Activated T-cell treated with anti-CD3 and anti-CD28 coated beads, Interleukin-2, amount 50 U/mL, for 24 hours (primary cell): ENCODE data around the gene WDR4.
A peak's percentile ranks its signal among the peaks of the same experiment; 100 is the strongest.
"Not testable (repeated sequence)": the region's sequence is repeated elsewhere in the genome, so short reads cannot be mapped to it uniquely, and the experiment has no call there.

Experiments
- DNase-seq: peaks from one replicate; pipeline ENCODE4 v3.0.0-alpha.2; 2020
- H3K27ac Mint-ChIP-seq: 2 replicates; pipeline ENCODE4 v1.8.0; 2020; ENCODE audit warnings: mild to moderate bottlenecking, mixed read lengths
- H3K27me3 Mint-ChIP-seq: 2 replicates; pipeline ENCODE4 v1.8.0; 2020; ENCODE audit warnings: mixed read lengths
- H3K36me3 Mint-ChIP-seq: 2 replicates; pipeline ENCODE4 v1.8.0; 2020; ENCODE audit warnings: low read depth, mixed read lengths
- H3K4me1 Mint-ChIP-seq: 2 replicates; pipeline ENCODE4 v1.8.0; 2020; ENCODE audit warnings: low read depth, mixed read lengths
- H3K4me3 Mint-ChIP-seq: 2 replicates; pipeline ENCODE4 v1.8.0; 2020; ENCODE audit warnings: mild to moderate bottlenecking, moderate library complexity, mixed read lengths
- H3K9me3 Mint-ChIP-seq: 2 replicates; pipeline ENCODE4 v1.8.0; 2020; ENCODE audit warnings: mixed read lengths

WDR4 gene, protein sequence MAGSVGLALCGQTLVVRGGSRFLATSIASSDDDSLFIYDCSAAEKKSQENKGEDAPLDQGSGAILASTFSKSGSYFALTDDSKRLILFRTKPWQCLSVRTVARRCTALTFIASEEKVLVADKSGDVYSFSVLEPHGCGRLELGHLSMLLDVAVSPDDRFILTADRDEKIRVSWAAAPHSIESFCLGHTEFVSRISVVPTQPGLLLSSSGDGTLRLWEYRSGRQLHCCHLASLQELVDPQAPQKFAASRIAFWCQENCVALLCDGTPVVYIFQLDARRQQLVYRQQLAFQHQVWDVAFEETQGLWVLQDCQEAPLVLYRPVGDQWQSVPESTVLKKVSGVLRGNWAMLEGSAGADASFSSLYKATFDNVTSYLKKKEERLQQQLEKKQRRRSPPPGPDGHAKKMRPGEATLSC

DNA sequence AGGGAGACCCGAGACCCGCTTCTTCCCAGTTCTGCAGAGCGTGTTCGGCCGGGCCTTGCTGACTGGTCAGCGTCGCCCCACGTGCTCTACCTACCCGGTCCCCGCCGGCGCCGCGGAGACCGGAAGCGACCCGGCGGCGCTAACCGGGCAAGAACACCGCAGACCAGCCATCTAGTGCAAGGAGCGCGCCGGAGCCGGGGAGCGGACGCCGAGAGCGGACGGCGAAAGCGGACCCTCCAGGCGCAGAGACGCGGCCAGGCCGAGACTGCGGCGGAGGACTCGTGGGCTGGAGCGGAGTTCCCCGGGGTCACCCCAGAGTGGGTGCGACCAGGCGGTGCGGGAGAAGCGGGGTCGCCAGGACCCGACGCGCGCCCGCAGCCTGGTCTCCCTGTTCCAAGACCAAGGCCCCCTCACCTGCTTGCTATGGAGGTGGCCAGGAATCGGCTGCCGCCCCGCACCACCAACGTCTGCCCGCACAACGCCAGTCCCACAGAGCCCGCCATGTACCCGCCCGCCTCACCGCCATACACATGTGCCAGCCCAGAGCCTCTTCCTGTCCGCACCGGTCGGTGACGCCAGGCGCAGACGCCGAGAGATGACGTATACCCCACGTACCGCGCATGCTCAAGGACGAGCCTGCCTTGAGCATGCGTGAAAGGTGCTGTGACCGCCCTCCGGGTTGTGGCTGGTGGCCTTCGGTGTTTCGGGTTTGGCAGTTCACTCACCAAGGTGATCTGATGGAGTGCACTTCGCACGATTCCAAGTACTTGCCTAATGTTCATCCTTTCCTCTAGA lies at the start of gene WDR4:
Gene WDR4 (minus strand): TSS at position 547 of the 795 bp plus-strand sequence. CDS start 44 bp downstream, at position 503.
- no peaks in the 10 kb centered on the region for H3K9me3 Mint-ChIP-seq
- H3K4me1 Mint-ChIP-seq: peaks cover 33% of the 10 kb centered on the region
- H3K4me3 Mint-ChIP-seq: peak within 1 kb of the TSS; percentile 92
- peaks cover 63% of the 10 kb centered on the region for H3K36me3 Mint-ChIP-seq
- H3K27me3 Mint-ChIP-seq: no peaks in the 10 kb centered on the region
- peak; percentile 99 for DNase-seq
- peak within 1 kb of the TSS; percentile 94 for H3K27ac Mint-ChIP-seq

DNA sequence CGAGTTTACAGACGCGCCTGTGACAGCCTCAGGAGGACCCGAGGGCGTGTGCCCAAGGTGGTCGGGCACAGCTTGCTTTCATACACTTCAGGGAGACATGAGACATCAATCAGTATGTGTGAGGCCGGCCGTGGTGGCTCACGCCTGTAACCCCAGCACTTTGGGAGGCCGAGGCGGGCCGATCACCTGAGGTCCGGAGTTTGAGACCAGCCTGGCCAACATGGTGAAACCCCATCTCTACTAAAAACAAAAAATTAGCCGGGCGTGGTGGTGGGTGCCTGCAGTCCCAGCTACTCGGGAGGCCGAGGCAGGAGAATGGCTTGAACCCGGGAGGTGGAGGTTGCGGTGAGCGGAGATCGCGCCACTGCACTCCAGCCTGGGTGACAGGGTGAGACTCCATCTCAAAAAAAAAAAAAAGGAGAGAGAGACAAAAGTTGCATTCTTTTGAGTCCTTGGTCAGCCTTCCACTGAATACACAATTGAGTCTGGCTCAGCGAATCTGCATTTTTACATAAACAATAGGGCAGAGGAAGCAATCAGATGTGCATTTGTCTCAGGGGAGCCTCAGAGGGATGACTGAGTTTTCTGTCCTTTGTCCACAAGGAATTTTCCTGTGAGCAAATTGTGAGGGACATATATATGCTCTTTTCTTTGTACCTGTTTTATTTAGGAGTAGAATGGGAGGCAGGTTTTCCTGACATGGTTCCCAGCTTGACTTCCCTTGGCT lies 48.3 kb upstream of the WDR4 start:
- H3K4me3 Mint-ChIP-seq, H3K9me3 Mint-ChIP-seq, H3K27me3 Mint-ChIP-seq, H3K27ac Mint-ChIP-seq, H3K36me3 Mint-ChIP-seq, DNase-seq: not testable (repeated sequence)
- peaks cover 21% of the 10 kb centered on the region for H3K4me1 Mint-ChIP-seq

DNA sequence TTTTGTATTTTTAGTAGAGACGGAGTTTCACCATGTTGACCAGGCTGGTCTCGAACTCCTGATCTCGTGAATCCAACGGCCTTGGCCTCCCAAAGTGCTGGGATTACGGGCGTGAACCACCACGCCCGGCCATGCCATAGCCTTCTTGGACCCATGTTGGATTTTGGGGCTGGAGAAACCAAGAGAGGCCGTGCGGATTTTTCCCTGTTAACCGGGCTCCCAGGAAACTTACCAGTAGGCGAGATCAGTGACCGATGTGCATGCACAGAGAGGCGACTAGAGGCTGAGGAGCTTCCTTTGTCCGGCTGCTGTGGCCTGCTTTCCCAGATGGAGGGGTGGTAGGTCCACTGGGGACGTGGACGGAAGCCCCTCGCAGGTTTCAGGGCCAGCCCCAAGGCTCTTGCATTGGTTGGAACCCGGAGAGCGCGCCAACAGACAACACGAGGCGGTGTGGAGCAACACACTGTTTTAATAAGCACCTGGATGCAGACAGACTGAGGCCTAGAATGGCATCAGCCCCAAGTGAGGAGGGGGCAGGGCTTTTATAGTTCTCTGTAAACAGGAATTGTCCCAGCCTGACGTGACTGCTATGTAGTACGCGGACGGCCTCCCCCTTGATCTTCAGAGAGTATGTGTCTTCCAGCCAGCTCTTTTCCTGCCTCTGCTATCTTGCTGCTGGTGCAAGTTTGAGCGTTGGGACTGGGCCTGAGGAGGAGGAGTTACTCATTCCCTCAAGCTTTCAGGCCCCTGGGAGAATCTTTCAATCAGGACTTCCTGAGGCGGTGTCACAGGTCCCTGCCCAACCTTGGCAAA lies 46.0 kb upstream of the WDR4 start, which contains the start of gene ERVH48-1:
Gene ERVH48-1 (minus strand): TSS at position 517 of the 813 bp plus-strand sequence. CDS start 6,624 bp downstream, outside the sequence.
- peak within 1 kb of the TSS; percentile 88 for H3K27ac Mint-ChIP-seq
- no peaks in the 10 kb centered on the region for H3K9me3 Mint-ChIP-seq
- no peak within 1 kb of the TSS for H3K4me3 Mint-ChIP-seq
- H3K4me1 Mint-ChIP-seq: peaks cover 21% of the 10 kb centered on the region
- no peak for DNase-seq
- no peaks in the 10 kb centered on the region for H3K27me3 Mint-ChIP-seq
- no peaks in the 10 kb centered on the region for H3K36me3 Mint-ChIP-seq

DNA sequence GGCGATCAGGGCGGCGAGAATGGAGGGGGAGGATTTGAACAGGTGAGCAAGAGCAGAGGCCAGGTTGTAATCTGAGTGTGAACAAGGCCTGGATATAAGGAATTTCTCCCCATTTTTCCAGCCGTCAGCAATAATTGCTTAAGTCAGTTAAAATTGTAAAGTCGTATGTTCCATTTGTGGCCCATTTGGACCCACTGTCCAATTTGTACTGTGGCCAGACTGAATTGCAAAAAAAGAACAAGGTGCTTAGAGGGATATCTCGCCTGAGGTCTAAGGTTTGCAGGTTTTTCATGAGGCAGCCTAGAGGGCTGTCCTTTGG lies 45.1 kb upstream of the WDR4 start:
- H3K36me3 Mint-ChIP-seq: no peaks in the 10 kb centered on the region
- H3K4me3 Mint-ChIP-seq: peak overlapping the region; percentile 48
- DNase-seq: no peak
- peaks cover 21% of the 10 kb centered on the region for H3K4me1 Mint-ChIP-seq
- no peaks in the 10 kb centered on the region for H3K9me3 Mint-ChIP-seq
- no peaks in the 10 kb centered on the region for H3K27me3 Mint-ChIP-seq
- peak overlapping the region; percentile 88 for H3K27ac Mint-ChIP-seq

DNA sequence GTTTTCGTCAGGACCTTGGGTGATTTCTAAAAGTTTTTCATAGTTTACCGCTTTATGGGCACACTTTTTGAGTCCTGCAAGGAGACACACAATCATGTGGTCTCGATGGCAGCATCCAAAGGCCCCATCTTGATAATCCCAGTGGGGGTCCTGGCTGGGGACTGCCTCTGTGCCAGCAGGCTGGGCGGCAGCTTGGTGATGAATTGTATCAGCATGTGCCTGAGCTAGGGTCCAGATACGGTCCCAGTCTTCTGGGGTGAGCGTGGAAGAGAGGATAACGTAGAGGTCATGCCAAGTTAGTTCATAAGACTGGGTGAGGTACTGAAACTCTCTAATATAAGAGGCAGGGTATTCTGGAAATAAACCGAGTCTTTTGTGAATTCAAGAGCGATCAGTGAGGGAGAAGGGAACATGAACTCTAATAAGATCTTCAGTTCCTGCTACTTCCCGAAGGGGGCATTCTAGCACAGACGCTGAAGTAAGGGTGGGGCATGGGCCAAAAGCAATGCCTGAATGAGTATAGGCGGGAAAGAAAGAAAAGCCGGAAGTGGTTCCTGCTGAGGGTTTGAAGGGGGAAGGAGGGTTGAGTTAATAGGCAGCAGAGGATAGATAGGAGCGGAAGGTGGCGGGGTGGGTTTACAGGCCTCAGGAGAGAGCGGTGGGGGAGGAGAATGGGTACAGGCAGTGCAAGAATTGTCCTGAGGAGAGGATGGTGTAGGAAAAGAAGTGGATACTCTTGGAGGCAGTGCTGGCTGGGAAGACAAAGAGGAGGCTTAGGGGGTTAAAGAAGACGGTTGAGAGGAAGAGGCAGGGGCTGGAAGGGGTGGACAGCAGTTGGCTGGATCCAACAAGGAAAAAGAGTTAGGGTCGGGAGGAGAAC lies 44.5 kb upstream of the WDR4 start:
- DNase-seq: peak; percentile 70
- no peaks in the 10 kb centered on the region for H3K36me3 Mint-ChIP-seq
- H3K4me1 Mint-ChIP-seq: peaks cover 21% of the 10 kb centered on the region
- peak overlapping the region; percentile 88 for H3K27ac Mint-ChIP-seq
- peak overlapping the region; percentile 48 for H3K4me3 Mint-ChIP-seq
- no peaks in the 10 kb centered on the region for H3K9me3 Mint-ChIP-seq
- no peaks in the 10 kb centered on the region for H3K27me3 Mint-ChIP-seq

DNA sequence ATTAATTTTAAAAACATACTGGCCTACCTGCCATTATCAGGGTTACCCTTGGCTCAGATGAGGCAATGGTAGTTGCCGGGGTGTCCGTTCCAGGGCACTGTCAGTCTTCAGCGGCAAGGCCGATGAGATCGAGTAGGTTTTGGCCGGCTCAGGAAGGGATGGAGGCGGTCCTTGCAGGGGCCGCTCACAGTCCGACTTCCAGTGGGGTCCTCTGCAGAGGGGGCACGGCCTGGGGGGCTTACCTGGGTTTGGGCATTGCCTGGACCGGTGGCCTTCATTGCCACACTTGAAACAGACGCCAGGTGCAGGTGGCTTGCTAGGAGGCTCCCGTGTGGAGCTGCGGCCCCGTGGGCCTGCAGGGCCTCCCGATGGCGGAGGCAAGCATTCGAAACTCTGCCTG lies 43.6 kb upstream of the WDR4 start:
- peaks cover 21% of the 10 kb centered on the region for H3K4me1 Mint-ChIP-seq
- H3K9me3 Mint-ChIP-seq: no peaks in the 10 kb centered on the region
- no peaks in the 10 kb centered on the region for H3K27me3 Mint-ChIP-seq
- no peaks in the 10 kb centered on the region for H3K36me3 Mint-ChIP-seq
- no peak overlapping the region for H3K27ac Mint-ChIP-seq
- DNase-seq: no peak
- no peak overlapping the region for H3K4me3 Mint-ChIP-seq

DNA sequence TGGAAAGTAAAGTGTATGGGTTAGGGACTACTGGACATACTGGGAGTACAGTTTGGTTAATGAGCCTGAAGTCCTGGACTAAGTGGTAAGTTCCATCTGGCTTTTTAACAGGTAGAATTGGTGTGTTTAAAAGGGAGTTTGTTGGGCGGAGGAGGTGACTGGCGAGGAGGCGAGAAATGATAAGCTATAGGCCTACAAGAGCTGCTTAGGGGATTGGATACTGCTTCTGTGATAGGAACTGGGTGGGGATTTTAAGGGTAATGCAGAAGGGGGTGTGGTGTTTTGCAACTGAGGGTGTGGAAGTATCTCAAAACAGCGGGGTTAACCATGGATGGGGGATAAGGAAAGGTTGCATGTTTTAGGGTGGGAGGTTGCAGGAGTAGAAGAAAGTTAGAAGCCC lies 42.6 kb upstream of the WDR4 start:
- Mint-ChIP-seq H3K36me3 (no peaks in the 10 kb centered on the region), H3K27me3 (no peaks in the 10 kb centered on the region), H3K4me3 (no peak overlapping the region), H3K4me1 (peaks cover 21% of the 10 kb centered on the region), H3K27ac (no peak overlapping the region), H3K9me3 (no peaks in the 10 kb centered on the region)
- no peak for DNase-seq

DNA sequence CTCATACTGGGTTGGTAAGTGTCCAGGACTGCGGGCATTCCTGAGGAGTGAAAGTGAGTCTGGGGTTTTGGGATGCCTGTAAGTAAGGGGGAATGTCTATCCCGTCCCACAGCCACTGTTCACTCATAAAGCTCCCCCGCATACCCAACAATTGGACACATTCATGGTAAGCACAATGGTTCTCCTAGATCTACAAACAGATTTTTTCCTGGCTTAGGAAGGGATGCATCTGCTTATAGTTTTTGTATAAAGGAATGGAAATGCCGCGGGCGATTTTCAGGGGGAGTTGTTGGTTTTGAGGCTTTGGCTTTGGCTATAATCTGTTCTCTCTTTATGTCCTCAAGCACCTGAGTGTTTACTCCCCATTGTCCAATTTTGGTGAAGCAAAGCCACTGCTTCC lies 39.0 kb upstream of the WDR4 start:
- no peak for DNase-seq
- H3K27me3 Mint-ChIP-seq: no peaks in the 10 kb centered on the region
- H3K36me3 Mint-ChIP-seq: peaks cover 5% of the 10 kb centered on the region
- H3K4me1 Mint-ChIP-seq: peaks cover 2% of the 10 kb centered on the region
- no peak overlapping the region for H3K4me3 Mint-ChIP-seq
- no peaks in the 10 kb centered on the region for H3K9me3 Mint-ChIP-seq
- no peak overlapping the region for H3K27ac Mint-ChIP-seq

DNA sequence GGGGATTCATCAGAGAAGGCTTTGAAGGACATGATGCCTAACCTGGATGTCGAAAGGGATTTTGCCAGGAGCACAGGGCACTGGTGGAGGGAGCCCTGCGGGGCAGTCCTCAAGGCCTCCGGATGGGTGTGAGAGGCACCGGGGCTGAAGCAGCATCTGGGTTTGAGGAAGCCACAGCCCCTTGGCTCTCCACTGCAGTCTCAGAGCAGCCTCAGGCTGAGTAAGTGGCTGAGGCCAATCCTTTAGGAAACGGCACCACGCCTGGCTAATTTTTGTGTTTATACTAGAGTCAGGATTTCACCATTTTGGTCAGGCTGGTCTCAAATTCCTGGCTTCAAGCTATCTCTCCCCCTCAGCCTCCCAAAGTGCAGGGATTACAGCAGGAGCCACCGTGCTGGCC lies 34.1 kb upstream of the WDR4 start:
- H3K27ac Mint-ChIP-seq: peak overlapping the region; percentile 74

DNA sequence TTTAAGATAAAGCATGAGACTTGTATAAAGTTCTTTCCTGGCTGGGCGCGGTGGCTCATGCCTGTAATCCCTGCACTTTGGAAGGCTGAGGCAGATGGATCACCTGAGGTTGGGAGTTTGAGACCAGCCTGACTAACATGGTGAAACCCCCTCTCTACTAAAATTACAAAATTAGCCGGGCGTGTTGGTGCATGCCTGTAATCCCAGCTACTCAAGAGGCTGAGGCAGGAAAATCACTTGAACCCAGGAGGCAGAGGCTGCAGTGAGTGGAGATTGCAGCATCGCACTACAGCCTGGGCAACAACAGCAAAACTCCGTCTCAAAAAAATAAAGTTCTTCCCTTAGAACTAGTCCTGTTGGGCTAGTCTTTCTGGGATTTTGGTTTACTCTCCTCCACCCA lies 32.6 kb upstream of the WDR4 start:
- H3K4me3 Mint-ChIP-seq, H3K9me3 Mint-ChIP-seq, H3K4me1 Mint-ChIP-seq, H3K27ac Mint-ChIP-seq, DNase-seq, H3K27me3 Mint-ChIP-seq: not testable (repeated sequence)
- H3K36me3 Mint-ChIP-seq: peaks cover 59% of the 10 kb centered on the region

More for the DNA sequence above, 34.1 kb upstream of the WDR4 start:
- H3K9me3 Mint-ChIP-seq: no peaks in the 10 kb centered on the region
- DNase-seq: no peak
- H3K4me3 Mint-ChIP-seq: no peak overlapping the region
- H3K4me1 Mint-ChIP-seq: no peaks in the 10 kb centered on the region
- peaks cover 46% of the 10 kb centered on the region for H3K36me3 Mint-ChIP-seq
- H3K27me3 Mint-ChIP-seq: no peaks in the 10 kb centered on the region

DNA sequence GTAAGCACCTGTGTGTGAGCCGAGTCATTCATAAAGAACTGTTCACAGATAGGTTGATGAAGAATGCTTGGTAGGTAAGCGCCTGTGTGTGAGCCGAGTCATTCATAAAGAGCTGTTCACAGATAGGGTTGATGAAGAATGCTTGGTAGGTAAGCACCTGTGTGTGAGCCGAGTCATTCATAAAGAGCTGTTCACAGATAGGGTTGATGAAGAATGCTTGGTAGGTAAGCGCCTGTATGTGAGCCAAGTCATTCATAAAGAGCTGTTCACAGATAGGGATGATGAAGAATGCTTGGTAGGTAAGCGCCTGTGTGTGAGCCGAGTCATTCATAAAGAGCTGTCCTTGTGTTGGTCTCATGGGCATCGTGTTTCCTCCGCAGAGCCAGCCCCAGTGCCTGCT lies 29.1 kb upstream of the WDR4 start:
- not testable (repeated sequence) for H3K27me3 Mint-ChIP-seq, H3K9me3 Mint-ChIP-seq, DNase-seq, H3K4me1 Mint-ChIP-seq, H3K4me3 Mint-ChIP-seq, H3K27ac Mint-ChIP-seq
- peaks cover 83% of the 10 kb centered on the region for H3K36me3 Mint-ChIP-seq

DNA sequence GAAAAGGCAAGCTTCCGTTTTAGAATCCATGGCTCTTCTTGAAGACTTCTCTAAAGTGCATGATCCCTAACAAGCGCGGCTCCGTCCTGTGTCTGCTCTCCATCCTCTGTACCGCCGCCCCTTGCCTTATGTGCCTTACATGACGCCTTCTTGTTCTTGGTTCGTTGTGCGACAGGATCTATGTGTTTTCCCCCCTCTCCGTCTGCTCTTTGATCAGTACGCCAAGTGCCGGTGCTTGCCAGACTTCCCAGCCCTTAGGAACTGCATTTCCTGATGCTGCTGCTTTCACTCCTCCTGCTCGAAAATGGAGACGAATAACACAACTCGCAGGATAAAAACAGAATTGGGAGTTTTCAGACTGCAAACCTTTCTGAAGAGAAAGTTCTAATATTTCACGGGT lies 26.9 kb upstream of the WDR4 start:
- Mint-ChIP-seq H3K4me1 (peaks cover 2% of the 10 kb centered on the region), H3K27ac (no peak overlapping the region)

DNA sequence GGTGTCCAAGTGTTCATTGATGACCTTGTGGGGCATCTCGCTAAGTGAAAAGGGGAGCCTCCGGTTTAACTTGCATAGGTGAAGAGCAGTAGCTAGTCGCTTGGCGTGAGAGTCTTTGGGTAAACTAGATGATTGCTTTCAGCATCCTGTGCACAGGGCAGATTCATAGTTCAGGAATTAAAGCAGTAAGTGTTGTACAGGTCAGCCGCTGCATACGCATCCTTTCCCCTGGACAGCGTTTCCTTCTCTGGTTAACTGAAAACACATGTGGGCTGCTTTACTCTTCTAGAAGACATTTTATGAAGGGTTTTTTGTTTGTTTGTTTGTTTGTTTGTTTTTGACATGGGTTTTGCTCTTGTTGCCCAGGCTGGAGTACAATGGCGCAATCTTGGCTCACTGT lies 25.9 kb upstream of the WDR4 start:
- H3K4me1 Mint-ChIP-seq: peaks cover 2% of the 10 kb centered on the region

More for the DNA sequence above, 26.9 kb upstream of the WDR4 start:
- Mint-ChIP-seq H3K27me3 (no peaks in the 10 kb centered on the region), H3K4me3 (no peak overlapping the region), H3K9me3 (no peaks in the 10 kb centered on the region), H3K36me3 (peaks cover 87% of the 10 kb centered on the region)
- DNase-seq: no peak

More for the DNA sequence above, 25.9 kb upstream of the WDR4 start:
- DNase-seq: no peak
- H3K9me3 Mint-ChIP-seq: no peaks in the 10 kb centered on the region
- no peak overlapping the region for H3K27ac Mint-ChIP-seq
- H3K36me3 Mint-ChIP-seq: peaks cover 86% of the 10 kb centered on the region
- H3K4me3 Mint-ChIP-seq: no peak overlapping the region
- no peaks in the 10 kb centered on the region for H3K27me3 Mint-ChIP-seq
